ENCODE data around the gene TLCD2. TPM values are rescaled to one million over a fixed set of nuclear protein-coding genes. Genes with fewer than 3 reads are reported as not detected.
"Not testable (repeated sequence)": the region's sequence is repeated elsewhere in the genome, so short reads cannot be mapped to it uniquely, and the experiment has no call there.

Gene TLCD2
- total RNA-seq, 3 donors from 2014 or later, result 3.7 to 10.9 (median 6.9) TPM

- TF ChIP-seq POLR2A (IDR thresholded peaks at IDR 0.05) (no peak), POLR2AphosphoS5 (IDR thresholded peaks at IDR 0.05) (no peak), CTCF (IDR thresholded peaks at IDR 0.05) (no peak)
- H3K27ac ChIP-seq, result no peak overlapping the region
- no peaks in the 10 kb centered on the region for H3K36me3 ChIP-seq
- H3K9me3 ChIP-seq, result no peaks in the 10 kb centered on the region
- no peaks in the 10 kb centered on the region for H3K4me1 ChIP-seq
- intact Hi-C loops (cut with DNase I; ENCODE audit: low total_unique reads), result no loop called here
- no peak overlapping the region for H3K4me3 ChIP-seq
- no peaks in the 10 kb centered on the region for H3K27me3 ChIP-seq
- DNase-seq (ENCODE audit: low spot score in 2 of 2), result no peak
Measured at GRCh38 chr17:1695365-1695764, 14.8 kb downstream of the TLCD2 start.

GRCh38 chr17:1693339-1693738 is 16.8 kb downstream of the TLCD2 start:
- TF ChIP-seq POLR2AphosphoS5 (IDR thresholded peaks at IDR 0.05) (no peak), CTCF (IDR thresholded peaks at IDR 0.05) (no peak), POLR2A (IDR thresholded peaks at IDR 0.05) (no peak)

GRCh38 chr17:1690544-1691221 is 19.5 kb downstream of the TLCD2 start:
- no peak for DNase-seq (ENCODE audit: low spot score in 2 of 2)
- H3K27ac ChIP-seq, result no peak overlapping the region
- H3K27me3 ChIP-seq, result no peaks in the 10 kb centered on the region
- TF ChIP-seq POLR2AphosphoS5 (IDR thresholded peaks at IDR 0.05) (no peak), CTCF (IDR thresholded peaks at IDR 0.05) (no peak), POLR2A (IDR thresholded peaks at IDR 0.05) (no peak)
- H3K36me3 ChIP-seq, result no peaks in the 10 kb centered on the region
- intact Hi-C loops (cut with DNase I; ENCODE audit: low total_unique reads), result no loop called here
- no peaks in the 10 kb centered on the region for H3K9me3 ChIP-seq
- no peak overlapping the region for H3K4me3 ChIP-seq
- no peaks in the 10 kb centered on the region for H3K4me1 ChIP-seq

More at GRCh38 chr17:1693339-1693738, 16.8 kb downstream of the TLCD2 start:
- Histone ChIP-seq H3K4me3 (no peak overlapping the region), H3K27ac (no peak overlapping the region), H3K9me3 (no peaks in the 10 kb centered on the region), H3K36me3 (no peaks in the 10 kb centered on the region), H3K27me3 (no peaks in the 10 kb centered on the region), H3K4me1 (no peaks in the 10 kb centered on the region)
- DNase-seq (ENCODE audit: low spot score in 2 of 2), result no peak
- intact Hi-C loops (cut with DNase I; ENCODE audit: low total_unique reads), result no loop called here

- H3K36me3 ChIP-seq; H3K4me1 ChIP-seq; H3K27me3 ChIP-seq; H3K9me3 ChIP-seq; H3K27ac ChIP-seq; DNase-seq (ENCODE audit: low spot score in 2 of 2); H3K4me3 ChIP-seq: not testable (repeated sequence)
- intact Hi-C loops (cut with DNase I; ENCODE audit: low total_unique reads), result loop anchor here (10.0 kb wide), 1 partner anchor 664 kb away; no protein-coding TSS in a partner anchor
Measured at GRCh38 chr17:1688405-1688804, 21.8 kb downstream of the TLCD2 start.

- intact Hi-C loops (cut with DNase I; ENCODE audit: low total_unique reads), result loop anchor here (10.0 kb wide), 1 partner anchor 661 kb away; no protein-coding TSS in a partner anchor
- Histone ChIP-seq H3K4me3 (no peak overlapping the region), H3K27me3 (no peaks in the 10 kb centered on the region), H3K9me3 (no peaks in the 10 kb centered on the region), H3K27ac (no peak overlapping the region), H3K36me3 (peaks cover under 1% of the 10 kb centered on the region), H3K4me1 (peaks cover 0 to 5% of the 10 kb centered on the region in 2 donors)
- no peak for TF ChIP-seq CTCF (IDR thresholded peaks at IDR 0.05)
- no peak for TF ChIP-seq POLR2A (IDR thresholded peaks at IDR 0.05)
- no peak for TF ChIP-seq POLR2AphosphoS5 (IDR thresholded peaks at IDR 0.05)
- no peak for DNase-seq (ENCODE audit: low spot score in 2 of 2)
Measured at GRCh38 chr17:1686086-1686485, 24.1 kb downstream of the TLCD2 start.

All from breast epithelium (tissue), 4 donors.